Effector memory CD4-positive, alpha-beta T cell (primary cell): ENCODE data around the gene GCSH.

Experiments used
- DNase-seq, 3 donors: peaks; one replicate each; pipeline ENCODE4 v3.0.0-alpha.2; 2020
- H3K27ac ChIP-seq: 2 replicates; pipeline ENCODE4 v1.7.0; 2013; ENCODE audit warnings: mild to moderate bottlenecking, low read length, moderate library complexity; ENCODE audit not compliant: insufficient read depth, poor library complexity, severe bottlenecking
- H3K27me3 ChIP-seq: replicated peaks from 2 replicates; pipeline ENCODE4 v1.7.0; 2013; ENCODE audit warnings: mild to moderate bottlenecking, low read length; ENCODE audit not compliant: insufficient read depth, control insufficient read depth, poor library complexity, severe bottlenecking
- H3K36me3 ChIP-seq: 2 replicates; pipeline ENCODE4 v1.7.0; 2013; ENCODE audit warnings: mild to moderate bottlenecking, low read length, moderate library complexity; ENCODE audit not compliant: control insufficient read depth, insufficient read depth
- H3K4me1 ChIP-seq: 2 replicates; pipeline ENCODE4 v1.7.0; 2013; ENCODE audit warnings: low read length, mild to moderate bottlenecking; ENCODE audit not compliant: control insufficient read depth, insufficient read depth, poor library complexity, severe bottlenecking
- H3K4me3 ChIP-seq: 2 replicates; pipeline ENCODE4 v1.7.0; 2013; ENCODE audit warnings: low read length, low read depth, mild to moderate bottlenecking; ENCODE audit not compliant: insufficient read depth, poor library complexity, severe bottlenecking
- H3K9me3 ChIP-seq: 2 replicates; pipeline ENCODE4 v1.7.0; 2013; ENCODE audit warnings: mild to moderate bottlenecking, low read length, moderate library complexity; ENCODE audit not compliant: control insufficient read depth

GCSH gene

GRCh38 chr16:81077076-81077940, 18.9 kb downstream of the GCSH start, which contains the start of gene C16orf46:
C16orf46 (minus strand) TSS chr16:81077238; CDS start chr16:81063955, 13,283 bp downstream.
- Histone ChIP-seq H3K4me3 (peak within 1 kb of the TSS; percentile 69), H3K9me3 (no peaks in the 10 kb centered on the region), H3K36me3 (no peaks in the 10 kb centered on the region), H3K27me3 (no peaks in the 10 kb centered on the region), H3K4me1 (no peaks in the 10 kb centered on the region), H3K27ac (peak within 1 kb of the TSS; percentile 94)
- DNase-seq: peak; percentile 87 to 93 (median 92)

- H3K9me3 ChIP-seq: no peaks in the 10 kb centered on the region
- H3K36me3 ChIP-seq: no peaks in the 10 kb centered on the region
- no peaks in the 10 kb centered on the region for H3K4me1 ChIP-seq
- peak overlapping the region; percentile 69 for H3K4me3 ChIP-seq
- H3K27ac ChIP-seq: peak overlapping the region; percentile 94
- DNase-seq: peak; percentile 86 to 90 (median 88)
- no peaks in the 10 kb centered on the region for H3K27me3 ChIP-seq
These were observed 19.6 kb downstream of the GCSH start for GRCh38 chr16:81076566-81077075.

GRCh38 chr16:81073560-81074330, 22.4 kb downstream of the GCSH start:
- Histone ChIP-seq H3K27ac (no peak overlapping the region), H3K27me3 (no peaks in the 10 kb centered on the region), H3K9me3 (no peaks in the 10 kb centered on the region), H3K4me3 (no peak overlapping the region), H3K4me1 (no peaks in the 10 kb centered on the region), H3K36me3 (no peaks in the 10 kb centered on the region)
- DNase-seq: no peak

GRCh38 chr16:81071805-81072204, 24.4 kb downstream of the GCSH start:
- DNase-seq: no peak
- Histone ChIP-seq H3K27ac (no peak overlapping the region), H3K27me3 (no peaks in the 10 kb centered on the region), H3K36me3 (no peaks in the 10 kb centered on the region), H3K9me3 (no peaks in the 10 kb centered on the region), H3K4me3 (no peak overlapping the region), H3K4me1 (no peaks in the 10 kb centered on the region)

- Histone ChIP-seq H3K36me3 (no peaks in the 10 kb centered on the region), H3K4me3 (no peak overlapping the region), H3K27ac (no peak overlapping the region), H3K27me3 (no peaks in the 10 kb centered on the region), H3K4me1 (no peaks in the 10 kb centered on the region), H3K9me3 (no peaks in the 10 kb centered on the region)
- DNase-seq: no peak
These were observed 25.2 kb downstream of the GCSH start for GRCh38 chr16:81070979-81071378.

GRCh38 chr16:81069063-81069462, 27.1 kb downstream of the GCSH start:
- Histone ChIP-seq H3K36me3 (no peaks in the 10 kb centered on the region), H3K27ac (no peak overlapping the region), H3K9me3 (no peaks in the 10 kb centered on the region), H3K27me3 (no peaks in the 10 kb centered on the region), H3K4me1 (no peaks in the 10 kb centered on the region), H3K4me3 (no peak overlapping the region)
- no peak for DNase-seq

GRCh38 chr16:81067166-81067565, 29.0 kb downstream of the GCSH start:
- Histone ChIP-seq H3K9me3 (no peaks in the 10 kb centered on the region), H3K36me3 (no peaks in the 10 kb centered on the region), H3K4me1 (no peaks in the 10 kb centered on the region), H3K27me3 (no peaks in the 10 kb centered on the region), H3K4me3 (no peak overlapping the region), H3K27ac (no peak overlapping the region)
- no peak for DNase-seq

GRCh38 chr16:81066681-81067080, 29.5 kb downstream of the GCSH start:
- H3K4me3 ChIP-seq: no peak overlapping the region
- no peaks in the 10 kb centered on the region for H3K4me1 ChIP-seq
- H3K27me3 ChIP-seq: no peaks in the 10 kb centered on the region
- H3K27ac ChIP-seq: no peak overlapping the region
- H3K9me3 ChIP-seq: no peaks in the 10 kb centered on the region
- H3K36me3 ChIP-seq: no peaks in the 10 kb centered on the region
- no peak for DNase-seq

GRCh38 chr16:81061871-81062608, 34.2 kb downstream of the GCSH start:
- no peak overlapping the region for H3K27ac ChIP-seq
- no peaks in the 10 kb centered on the region for H3K4me1 ChIP-seq
- no peaks in the 10 kb centered on the region for H3K9me3 ChIP-seq
- H3K27me3 ChIP-seq: no peaks in the 10 kb centered on the region
- no peak for DNase-seq
- no peaks in the 10 kb centered on the region for H3K36me3 ChIP-seq
- no peak overlapping the region for H3K4me3 ChIP-seq
